AG10803 (cell line): ENCODE measurements around the gene PSMD4.
A peak's percentile ranks its signal among the peaks of the same experiment; 100 is the strongest.
"Not testable (repeated sequence)": the region's sequence is repeated elsewhere in the genome, so short reads cannot be mapped to it uniquely, and the experiment has no call there.

Experiments
- DNase-seq: peaks from one replicate; pipeline ENCODE4 v3.0.0; 2010; ENCODE audit warnings: low read depth
- H3K4me3 ChIP-seq: 2 replicates; pipeline ENCODE4 v1.5.1; 2011; ENCODE audit warnings: mild to moderate bottlenecking, low read length, control low read depth
- TF ChIP-seq, protein P1 (sequence below): conservative IDR thresholded peaks from 2 replicates; pipeline ENCODE4 v1.5.1; 2011; ENCODE audit warnings: mild to moderate bottlenecking, low read length, control low read depth, inconsistent platforms

PSMD4 gene

DNA sequence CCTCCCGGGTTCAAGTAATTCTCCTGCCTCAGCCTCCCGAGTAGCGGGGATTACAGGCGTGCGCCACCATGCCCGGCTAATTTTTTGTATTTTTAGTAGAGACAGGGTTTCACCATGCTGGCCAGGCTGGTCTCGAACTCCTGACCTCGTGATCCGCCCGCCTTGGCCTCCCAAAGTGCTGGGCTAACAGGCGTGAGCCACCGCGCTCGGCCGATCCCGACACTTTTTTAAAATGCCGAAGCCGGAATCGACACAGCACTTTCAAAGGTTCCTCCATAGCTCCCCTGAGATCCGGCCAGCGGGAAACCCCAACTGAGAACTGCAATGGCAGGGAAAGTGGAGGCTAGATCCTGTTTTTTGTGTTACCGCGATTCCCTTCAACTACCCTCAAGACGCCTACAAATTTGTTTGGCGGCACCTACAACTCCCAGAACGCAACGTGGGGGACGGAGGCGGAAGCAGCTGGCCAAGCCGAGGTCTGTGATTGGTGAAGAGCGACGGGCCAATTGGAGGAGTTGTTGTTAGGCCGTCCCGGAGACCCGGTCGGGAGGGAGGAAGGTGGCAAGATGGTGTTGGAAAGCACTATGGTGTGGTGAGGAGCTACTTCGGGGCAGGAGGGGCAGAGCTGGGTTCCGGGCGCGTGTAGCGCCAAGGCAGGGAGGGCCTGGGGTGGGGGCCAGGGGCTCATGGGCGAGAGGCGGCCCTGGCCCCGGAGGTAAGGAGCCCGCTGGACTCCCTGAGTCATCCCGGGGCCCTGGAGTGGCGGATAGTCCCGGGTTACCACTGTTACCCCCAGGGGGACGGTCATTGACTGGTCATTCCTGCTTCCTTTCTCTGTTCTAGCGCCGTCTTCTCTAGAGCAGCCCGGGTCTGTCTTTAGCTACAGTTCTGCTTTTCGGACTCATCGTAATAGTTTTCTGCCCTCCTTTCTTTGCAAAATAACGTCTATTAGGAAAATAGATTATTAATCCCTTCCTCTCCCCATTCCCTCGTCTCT, at the start of gene PSMD4:
Gene PSMD4, plus strand, starts transcription at position 518 of the 997 bp plus-strand sequence. Its CDS starts 49 bp downstream, at position 567.
- DNase-seq: peak; percentile 96
- peak within 1 kb of the TSS; percentile 87 for H3K4me3 ChIP-seq
- TF ChIP-seq, protein P1, sequence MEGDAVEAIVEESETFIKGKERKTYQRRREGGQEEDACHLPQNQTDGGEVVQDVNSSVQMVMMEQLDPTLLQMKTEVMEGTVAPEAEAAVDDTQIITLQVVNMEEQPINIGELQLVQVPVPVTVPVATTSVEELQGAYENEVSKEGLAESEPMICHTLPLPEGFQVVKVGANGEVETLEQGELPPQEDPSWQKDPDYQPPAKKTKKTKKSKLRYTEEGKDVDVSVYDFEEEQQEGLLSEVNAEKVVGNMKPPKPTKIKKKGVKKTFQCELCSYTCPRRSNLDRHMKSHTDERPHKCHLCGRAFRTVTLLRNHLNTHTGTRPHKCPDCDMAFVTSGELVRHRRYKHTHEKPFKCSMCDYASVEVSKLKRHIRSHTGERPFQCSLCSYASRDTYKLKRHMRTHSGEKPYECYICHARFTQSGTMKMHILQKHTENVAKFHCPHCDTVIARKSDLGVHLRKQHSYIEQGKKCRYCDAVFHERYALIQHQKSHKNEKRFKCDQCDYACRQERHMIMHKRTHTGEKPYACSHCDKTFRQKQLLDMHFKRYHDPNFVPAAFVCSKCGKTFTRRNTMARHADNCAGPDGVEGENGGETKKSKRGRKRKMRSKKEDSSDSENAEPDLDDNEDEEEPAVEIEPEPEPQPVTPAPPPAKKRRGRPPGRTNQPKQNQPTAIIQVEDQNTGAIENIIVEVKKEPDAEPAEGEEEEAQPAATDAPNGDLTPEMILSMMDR: no peak

DNA sequence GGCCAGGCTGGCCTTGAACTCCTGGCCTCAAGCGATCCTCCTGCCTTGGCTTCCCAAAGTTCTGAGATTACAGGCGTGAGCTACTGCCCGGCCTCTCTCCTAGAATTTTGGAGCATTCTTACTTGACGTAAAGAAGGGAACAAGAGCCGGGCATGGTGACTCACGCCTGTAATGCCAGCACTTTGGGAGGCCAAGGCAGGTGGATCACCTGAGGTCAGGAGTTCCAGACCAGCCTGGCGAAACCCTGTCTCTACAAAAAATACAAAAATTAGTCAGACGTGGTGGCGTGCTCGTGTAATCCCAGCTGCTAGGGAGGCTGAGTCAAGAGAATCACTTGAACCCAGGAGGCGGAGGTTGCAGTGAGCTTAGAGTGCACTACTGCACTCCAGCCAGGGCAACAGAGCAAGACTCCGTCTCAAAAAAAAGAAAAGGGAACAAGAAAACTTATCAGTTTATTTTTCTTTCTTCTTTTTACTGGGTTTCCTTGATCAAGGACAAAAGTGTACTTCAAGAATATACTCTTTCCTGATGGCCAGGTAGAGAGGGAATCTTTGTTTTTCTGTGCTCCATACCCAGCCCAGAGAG, 49.1 kb upstream of the PSMD4 start:
- H3K4me3 ChIP-seq, DNase-seq: not testable (repeated sequence)

DNA sequence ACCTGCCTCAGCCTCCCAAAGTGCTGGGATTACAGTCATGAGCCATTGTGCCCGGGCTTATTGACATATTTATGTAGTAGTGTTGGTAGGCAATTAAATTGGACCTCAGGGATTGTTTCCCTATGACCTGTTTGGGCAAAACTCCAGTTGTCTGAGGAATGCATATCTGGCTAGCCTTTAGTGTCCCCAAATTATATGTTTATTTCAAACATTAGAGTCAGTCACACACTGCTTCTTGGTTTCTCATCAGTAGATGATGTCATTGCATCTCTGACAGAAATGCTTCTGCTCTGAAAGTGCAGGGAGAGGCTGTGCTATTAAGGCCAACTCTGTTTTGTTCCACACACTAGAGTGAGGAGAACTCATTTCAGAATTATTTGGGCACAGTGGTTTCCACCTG, 43.7 kb upstream of the PSMD4 start:
- no peak overlapping the region for H3K4me3 ChIP-seq
- peak; percentile 61 for DNase-seq
- TF ChIP-seq, protein P1: no peak

DNA sequence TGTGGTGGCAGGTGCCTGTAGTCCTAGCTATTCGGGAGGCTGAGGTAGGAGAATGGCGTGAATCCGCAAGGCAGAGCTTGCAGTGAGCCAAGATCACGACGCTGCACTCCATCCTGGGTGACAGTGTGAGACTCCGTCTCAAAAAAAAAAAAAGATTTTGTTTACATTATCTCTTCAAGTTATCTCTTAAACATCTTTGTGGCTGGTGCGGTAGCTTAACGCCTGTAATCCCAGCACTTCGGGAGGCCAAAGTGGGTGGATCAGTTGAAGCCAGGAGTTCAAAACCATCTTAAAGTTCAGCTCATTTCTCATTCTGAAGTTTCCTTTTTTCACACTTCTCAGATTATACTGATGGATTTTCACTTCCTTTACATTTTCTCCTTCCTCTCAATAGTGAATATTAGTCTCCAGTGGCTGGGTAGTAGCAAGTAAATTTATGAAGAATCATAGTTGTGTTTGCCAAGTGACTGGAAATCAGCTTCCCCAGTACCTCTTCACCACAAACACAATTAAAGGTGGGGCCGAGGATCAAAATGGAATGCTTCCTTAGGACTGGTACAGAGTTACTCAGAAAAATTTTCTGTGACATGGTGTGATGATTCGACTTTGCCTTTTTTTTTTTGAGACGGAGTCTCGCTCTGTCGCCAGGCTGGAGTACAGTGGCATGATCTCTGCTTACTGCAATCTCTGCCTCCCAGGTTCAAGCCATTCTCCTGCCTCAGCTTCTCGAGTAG, 42.4 kb upstream of the PSMD4 start:
- H3K4me3 ChIP-seq: no peak overlapping the region
- no peak for DNase-seq
- TF ChIP-seq, protein P1: no peak

DNA sequence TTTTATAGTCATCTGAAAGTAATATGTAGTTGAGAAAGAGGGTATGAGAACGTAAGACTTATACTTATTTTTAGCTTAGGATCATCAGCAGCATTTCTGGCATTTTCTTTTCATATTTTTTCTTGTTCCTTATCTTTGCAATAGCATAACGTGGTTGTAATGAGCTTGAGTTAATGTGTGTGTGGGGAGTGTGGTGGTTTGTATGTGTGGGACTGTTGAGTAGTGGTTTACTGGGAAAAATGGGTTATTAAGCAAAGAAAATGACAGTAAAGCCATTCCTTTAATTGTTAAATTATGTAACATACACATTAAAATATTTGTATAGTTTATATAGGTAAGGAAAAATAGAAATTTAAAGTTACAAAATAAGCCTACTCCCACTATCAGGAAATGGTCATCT, 41.0 kb upstream of the PSMD4 start:
- DNase-seq: no peak
- no peak overlapping the region for H3K4me3 ChIP-seq
- TF ChIP-seq, protein P1: no peak

DNA sequence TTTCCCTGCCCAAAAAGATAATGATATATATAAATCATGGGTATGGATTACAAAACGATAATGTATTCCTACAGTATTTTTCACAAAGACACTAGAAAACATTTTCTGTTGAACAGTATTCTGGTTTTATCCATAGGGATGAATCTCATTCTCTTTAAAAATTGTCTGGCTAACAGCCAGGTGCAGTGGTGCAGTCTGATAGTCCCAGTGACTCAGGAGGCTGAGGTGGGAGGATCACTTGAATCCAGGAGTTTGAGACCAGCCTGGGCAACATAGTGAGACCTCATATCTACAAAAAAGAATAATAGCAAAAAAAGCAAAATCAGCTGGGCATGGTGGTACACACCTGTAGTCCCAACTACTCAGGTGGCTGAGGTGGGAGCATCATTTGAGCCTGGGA, 32.9 kb upstream of the PSMD4 start:
- DNase-seq: no peak
- no peak overlapping the region for H3K4me3 ChIP-seq
- TF ChIP-seq, protein P1: no peak

DNA sequence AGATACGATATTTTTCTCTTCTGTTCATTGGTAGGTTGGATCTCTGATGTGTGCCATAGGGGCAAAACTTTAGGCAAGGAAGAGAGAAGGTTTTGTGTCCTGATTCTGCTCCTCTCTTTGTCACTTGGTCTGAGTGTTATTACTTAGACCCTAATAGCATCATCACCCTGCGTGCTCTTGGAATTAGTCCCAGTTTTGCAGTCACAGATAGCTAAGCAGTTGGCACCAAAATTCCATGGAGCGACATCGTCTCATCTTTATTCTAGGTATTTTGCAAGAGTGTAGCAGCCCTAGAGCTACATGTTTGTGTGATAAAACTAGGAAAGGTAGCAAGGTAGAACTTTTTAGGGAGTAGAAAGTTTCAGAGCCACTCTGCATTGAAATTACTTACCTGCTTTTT, 32.4 kb upstream of the PSMD4 start:
- peak; percentile 32 for DNase-seq
- TF ChIP-seq, protein P1: no peak

More for the DNA sequence above, 32.4 kb upstream of the PSMD4 start:
- no peak overlapping the region for H3K4me3 ChIP-seq
